Measurements from ENCODE around the gene CDH13.
A peak's percentile ranks its signal among the peaks of the same experiment; 100 is the strongest.

The CDH13 gene

GRCh38 chr16:82758406-82758805 lies 131.6 kb downstream of the CDH13 start:
- H3K27ac ChIP-seq (ENCODE audit: low read depth, low read length) = no peak overlapping the region
- no peaks in the 10 kb centered on the region for H3K27me3 ChIP-seq (ENCODE audit: insufficient read depth, low read length)
- peaks cover 27% of the 10 kb centered on the region for H3K4me1 ChIP-seq (ENCODE audit: control insufficient read depth, insufficient read depth, low read length, unreplicated experiment)
- H3K79me2 ChIP-seq (ENCODE audit: control insufficient read depth, insufficient read depth, low read length, unreplicated experiment) = no peaks in the 10 kb centered on the region
- no peak overlapping the region for H2AFZ ChIP-seq (ENCODE audit: low read length, unreplicated experiment)
- H3K4me3 ChIP-seq (ENCODE audit: low read depth, low read length) = no peak overlapping the region
- H3K36me3 ChIP-seq (ENCODE audit: insufficient read depth, low read length) = no peaks in the 10 kb centered on the region

- no peaks in the 10 kb centered on the region for H3K79me2 ChIP-seq (ENCODE audit: control insufficient read depth, insufficient read depth, low read length, unreplicated experiment)
- H3K27me3 ChIP-seq (ENCODE audit: insufficient read depth, low read length) = no peaks in the 10 kb centered on the region
- H3K4me1 ChIP-seq (ENCODE audit: control insufficient read depth, insufficient read depth, low read length, unreplicated experiment) = peaks cover 27% of the 10 kb centered on the region
- H3K27ac ChIP-seq (ENCODE audit: low read depth, low read length) = no peak overlapping the region
- no peak overlapping the region for H2AFZ ChIP-seq (ENCODE audit: low read length, unreplicated experiment)
- no peak overlapping the region for H3K4me3 ChIP-seq (ENCODE audit: low read depth, low read length)
- H3K36me3 ChIP-seq (ENCODE audit: insufficient read depth, low read length) = no peaks in the 10 kb centered on the region
Measured at GRCh38 chr16:82758904-82759303, 132.1 kb downstream of the CDH13 start.

DNA sequence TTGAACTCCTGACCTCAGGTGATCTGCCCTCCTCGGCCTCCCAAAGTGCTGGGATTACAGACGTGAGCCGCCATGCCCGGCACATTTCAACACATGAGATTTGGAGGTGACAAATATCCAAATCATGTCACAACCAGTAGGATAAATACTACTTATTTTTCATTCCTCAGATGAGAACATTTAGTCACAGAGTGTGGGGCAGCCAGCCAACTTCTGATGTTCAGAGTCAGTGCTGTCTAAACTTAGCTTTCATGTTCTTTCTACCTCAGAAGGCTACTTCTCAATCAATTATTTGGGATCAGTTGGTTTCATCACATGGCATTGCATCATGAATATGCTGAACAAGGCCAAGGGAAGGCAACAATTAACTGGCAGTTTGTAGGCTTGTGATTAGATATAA lies 134.5 kb downstream of the CDH13 start:
- Histone ChIP-seq H3K36me3 (ENCODE audit: insufficient read depth, low read length) (no peaks in the 10 kb centered on the region), H3K27ac (ENCODE audit: low read depth, low read length) (peak overlapping the region; percentile 63), H3K79me2 (ENCODE audit: control insufficient read depth, insufficient read depth, low read length, unreplicated experiment) (no peaks in the 10 kb centered on the region), H2AFZ (ENCODE audit: low read length, unreplicated experiment) (peak overlapping the region; percentile 24), H3K4me3 (ENCODE audit: low read depth, low read length) (peak overlapping the region; percentile 25), H3K4me1 (ENCODE audit: control insufficient read depth, insufficient read depth, low read length, unreplicated experiment) (peaks cover 20% of the 10 kb centered on the region), H3K27me3 (ENCODE audit: insufficient read depth, low read length) (no peaks in the 10 kb centered on the region)

GRCh38 chr16:82761858-82762257 lies 135.1 kb downstream of the CDH13 start:
- Histone ChIP-seq H3K4me1 (ENCODE audit: control insufficient read depth, insufficient read depth, low read length, unreplicated experiment) (peaks cover 14% of the 10 kb centered on the region), H3K4me3 (ENCODE audit: low read depth, low read length) (peak overlapping the region; percentile 25), H3K27me3 (ENCODE audit: insufficient read depth, low read length) (no peaks in the 10 kb centered on the region), H3K36me3 (ENCODE audit: insufficient read depth, low read length) (no peaks in the 10 kb centered on the region), H2AFZ (ENCODE audit: low read length, unreplicated experiment) (no peak overlapping the region), H3K79me2 (ENCODE audit: control insufficient read depth, insufficient read depth, low read length, unreplicated experiment) (no peaks in the 10 kb centered on the region), H3K27ac (ENCODE audit: low read depth, low read length) (peak overlapping the region; percentile 63)

DNA sequence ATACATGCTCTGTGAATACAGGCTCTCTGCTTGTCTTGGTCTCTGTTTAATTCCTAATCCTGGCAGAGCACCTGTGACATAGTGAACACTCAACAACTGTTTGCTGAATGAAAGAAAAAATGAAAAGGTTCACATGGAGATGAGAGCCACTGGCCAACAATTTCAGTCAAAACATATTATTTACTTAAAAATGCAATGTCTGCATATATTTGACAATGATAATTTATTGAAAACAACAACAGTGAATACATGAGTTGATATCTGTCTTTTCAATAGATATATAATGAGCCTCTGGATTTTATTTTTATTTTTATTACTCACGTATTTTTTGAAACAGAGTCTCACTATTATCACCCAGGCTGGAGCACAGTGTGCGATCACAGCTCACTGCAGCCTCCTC lies 136.6 kb downstream of the CDH13 start:
- no peaks in the 10 kb centered on the region for H3K36me3 ChIP-seq (ENCODE audit: insufficient read depth, low read length)
- no peak overlapping the region for H3K27ac ChIP-seq (ENCODE audit: low read depth, low read length)
- no peaks in the 10 kb centered on the region for H3K79me2 ChIP-seq (ENCODE audit: control insufficient read depth, insufficient read depth, low read length, unreplicated experiment)
- H3K27me3 ChIP-seq (ENCODE audit: insufficient read depth, low read length) = no peaks in the 10 kb centered on the region
- peaks cover 12% of the 10 kb centered on the region for H3K4me1 ChIP-seq (ENCODE audit: control insufficient read depth, insufficient read depth, low read length, unreplicated experiment)
- no peak overlapping the region for H2AFZ ChIP-seq (ENCODE audit: low read length, unreplicated experiment)
- H3K4me3 ChIP-seq (ENCODE audit: low read depth, low read length) = no peak overlapping the region

- Histone ChIP-seq H2AFZ (ENCODE audit: low read length, unreplicated experiment) (no peak overlapping the region), H3K36me3 (ENCODE audit: insufficient read depth, low read length) (no peaks in the 10 kb centered on the region), H3K4me3 (ENCODE audit: low read depth, low read length) (no peak overlapping the region), H3K27ac (ENCODE audit: low read depth, low read length) (no peak overlapping the region), H3K79me2 (ENCODE audit: control insufficient read depth, insufficient read depth, low read length, unreplicated experiment) (no peaks in the 10 kb centered on the region), H3K27me3 (ENCODE audit: insufficient read depth, low read length) (no peaks in the 10 kb centered on the region), H3K4me1 (ENCODE audit: control insufficient read depth, insufficient read depth, low read length, unreplicated experiment) (no peaks in the 10 kb centered on the region)
Measured at GRCh38 chr16:82767198-82767597, 140.4 kb downstream of the CDH13 start.

DNA sequence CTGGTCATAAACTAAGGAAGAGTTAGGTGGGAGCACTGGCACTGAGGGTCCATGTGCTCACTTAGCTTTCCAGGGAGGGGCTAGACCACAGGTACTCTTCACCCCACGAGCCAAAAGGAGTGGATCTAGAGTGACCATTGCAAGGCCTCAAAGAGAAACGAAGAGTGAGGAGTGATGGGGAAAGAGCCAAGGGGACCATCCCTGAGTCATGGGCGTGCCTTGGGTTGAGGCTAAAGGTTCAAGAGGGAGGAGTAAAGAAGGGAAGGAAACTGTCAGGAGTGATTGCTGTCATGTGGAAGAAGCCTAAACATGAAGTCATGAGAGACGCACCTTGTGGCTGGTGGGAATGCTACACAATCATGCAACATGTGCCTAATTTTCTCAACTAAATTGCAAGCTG lies 141.0 kb downstream of the CDH13 start:
- no peak overlapping the region for H2AFZ ChIP-seq (ENCODE audit: low read length, unreplicated experiment)
- H3K27ac ChIP-seq (ENCODE audit: low read depth, low read length) = no peak overlapping the region
- H3K79me2 ChIP-seq (ENCODE audit: control insufficient read depth, insufficient read depth, low read length, unreplicated experiment) = no peaks in the 10 kb centered on the region
- no peak overlapping the region for H3K4me3 ChIP-seq (ENCODE audit: low read depth, low read length)
- no peaks in the 10 kb centered on the region for H3K4me1 ChIP-seq (ENCODE audit: control insufficient read depth, insufficient read depth, low read length, unreplicated experiment)
- H3K36me3 ChIP-seq (ENCODE audit: insufficient read depth, low read length) = no peaks in the 10 kb centered on the region
- no peaks in the 10 kb centered on the region for H3K27me3 ChIP-seq (ENCODE audit: insufficient read depth, low read length)

DNA sequence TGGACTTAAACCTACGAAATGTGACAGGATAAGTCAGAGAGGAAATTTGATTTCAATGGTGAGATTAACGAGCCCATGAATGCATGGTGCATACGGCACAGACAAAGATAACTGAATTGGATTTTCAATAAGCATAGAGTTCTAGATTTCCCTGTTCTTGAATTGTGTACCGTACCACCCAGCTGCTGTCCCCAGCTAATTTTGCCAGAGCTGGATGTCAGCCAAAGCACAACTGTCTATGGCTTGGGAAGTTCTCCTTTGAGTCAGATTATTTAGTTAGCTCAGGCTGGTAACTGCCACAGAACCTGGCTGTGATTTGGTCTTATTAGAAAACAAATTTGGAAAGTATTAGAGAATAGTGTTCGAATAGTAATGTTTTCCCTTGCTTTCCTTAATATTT lies 143.1 kb downstream of the CDH13 start:
- no peaks in the 10 kb centered on the region for H3K36me3 ChIP-seq (ENCODE audit: insufficient read depth, low read length)
- H3K27ac ChIP-seq (ENCODE audit: low read depth, low read length) = no peak overlapping the region
- H3K79me2 ChIP-seq (ENCODE audit: control insufficient read depth, insufficient read depth, low read length, unreplicated experiment) = no peaks in the 10 kb centered on the region
- H3K4me1 ChIP-seq (ENCODE audit: control insufficient read depth, insufficient read depth, low read length, unreplicated experiment) = no peaks in the 10 kb centered on the region
- H3K4me3 ChIP-seq (ENCODE audit: low read depth, low read length) = no peak overlapping the region
- no peak overlapping the region for H2AFZ ChIP-seq (ENCODE audit: low read length, unreplicated experiment)
- no peaks in the 10 kb centered on the region for H3K27me3 ChIP-seq (ENCODE audit: insufficient read depth, low read length)

- no peaks in the 10 kb centered on the region for H3K36me3 ChIP-seq (ENCODE audit: insufficient read depth, low read length)
- no peak overlapping the region for H3K4me3 ChIP-seq (ENCODE audit: low read depth, low read length)
- no peak overlapping the region for H3K27ac ChIP-seq (ENCODE audit: low read depth, low read length)
- H2AFZ ChIP-seq (ENCODE audit: low read length, unreplicated experiment) = no peak overlapping the region
- H3K79me2 ChIP-seq (ENCODE audit: control insufficient read depth, insufficient read depth, low read length, unreplicated experiment) = no peaks in the 10 kb centered on the region
- H3K4me1 ChIP-seq (ENCODE audit: control insufficient read depth, insufficient read depth, low read length, unreplicated experiment) = no peaks in the 10 kb centered on the region
- no peaks in the 10 kb centered on the region for H3K27me3 ChIP-seq (ENCODE audit: insufficient read depth, low read length)
Measured at GRCh38 chr16:82772215-82772614, 145.4 kb downstream of the CDH13 start.

- Histone ChIP-seq H3K79me2 (ENCODE audit: control insufficient read depth, insufficient read depth, low read length, unreplicated experiment) (no peaks in the 10 kb centered on the region), H3K4me1 (ENCODE audit: control insufficient read depth, insufficient read depth, low read length, unreplicated experiment) (no peaks in the 10 kb centered on the region), H3K27me3 (ENCODE audit: insufficient read depth, low read length) (no peaks in the 10 kb centered on the region), H3K4me3 (ENCODE audit: low read depth, low read length) (no peak overlapping the region), H2AFZ (ENCODE audit: low read length, unreplicated experiment) (no peak overlapping the region), H3K27ac (ENCODE audit: low read depth, low read length) (no peak overlapping the region), H3K36me3 (ENCODE audit: insufficient read depth, low read length) (no peaks in the 10 kb centered on the region)
Measured at GRCh38 chr16:82773018-82773417, 146.2 kb downstream of the CDH13 start.

- Histone ChIP-seq H2AFZ (ENCODE audit: low read length, unreplicated experiment) (no peak overlapping the region), H3K4me3 (ENCODE audit: low read depth, low read length) (no peak overlapping the region), H3K27me3 (ENCODE audit: insufficient read depth, low read length) (no peaks in the 10 kb centered on the region), H3K79me2 (ENCODE audit: control insufficient read depth, insufficient read depth, low read length, unreplicated experiment) (no peaks in the 10 kb centered on the region), H3K4me1 (ENCODE audit: control insufficient read depth, insufficient read depth, low read length, unreplicated experiment) (no peaks in the 10 kb centered on the region), H3K27ac (ENCODE audit: low read depth, low read length) (no peak overlapping the region), H3K36me3 (ENCODE audit: insufficient read depth, low read length) (no peaks in the 10 kb centered on the region)
Measured at GRCh38 chr16:82776470-82777146, 149.8 kb downstream of the CDH13 start.

All from ACC112 (cell line).